Measurements from ENCODE around the gene SLC6A16. TPM values are rescaled to one million over a fixed set of nuclear protein-coding genes. Genes with fewer than 3 reads are reported as not detected.

SLC6A16 gene
- polyA plus RNA-seq, 1 donor from 2014 or later: 11.6 TPM

DNA sequence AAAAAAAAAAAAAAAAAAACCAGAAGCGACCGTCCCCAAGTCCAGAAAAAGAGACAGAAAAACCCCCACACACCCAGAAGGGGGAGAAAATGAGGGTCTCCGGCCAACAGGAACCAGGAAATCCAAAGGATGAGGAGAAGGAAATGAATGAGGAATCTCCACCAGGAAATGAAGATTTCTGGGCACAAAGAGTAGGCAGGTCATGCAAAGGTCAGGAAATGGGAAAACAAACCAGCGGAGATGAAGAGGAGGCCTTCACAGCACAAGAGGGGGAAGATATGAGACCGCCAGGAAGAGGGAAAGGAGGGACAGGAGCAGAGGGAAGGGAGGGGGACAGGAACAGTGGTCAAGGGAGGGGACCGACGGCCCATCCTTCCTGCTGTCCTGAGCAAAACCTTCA is 31.4 kb upstream of the SLC6A16 start:
- Mint-ChIP-seq H3K9me3 (no peaks in the 10 kb centered on the region), H3K4me1 (peaks cover 31 to 35% (median 33%) of the 10 kb centered on the region in 3 donors), H3K36me3 (peaks cover 3% of the 10 kb centered on the region), H3K27me3 (peaks cover 3% of the 10 kb centered on the region), H3K27ac (peak overlapping the region in 2 of 3 donors; percentile 46 to 54), H3K4me3 (peak overlapping the region; percentile 75 to 88 (median 80))

GRCh38 chr19:49355909-49356353 is 30.9 kb upstream of the SLC6A16 start:
- Mint-ChIP-seq H3K36me3 (peaks cover 3% of the 10 kb centered on the region), H3K27me3 (peaks cover 3% of the 10 kb centered on the region), H3K27ac (peak overlapping the region in 2 of 3 donors; percentile 54 to 89), H3K4me1 (peaks cover 28 to 33% (median 32%) of the 10 kb centered on the region in 3 donors), H3K4me3 (peak overlapping the region; percentile 75 to 88 (median 82)), H3K9me3 (no peaks in the 10 kb centered on the region)

DNA sequence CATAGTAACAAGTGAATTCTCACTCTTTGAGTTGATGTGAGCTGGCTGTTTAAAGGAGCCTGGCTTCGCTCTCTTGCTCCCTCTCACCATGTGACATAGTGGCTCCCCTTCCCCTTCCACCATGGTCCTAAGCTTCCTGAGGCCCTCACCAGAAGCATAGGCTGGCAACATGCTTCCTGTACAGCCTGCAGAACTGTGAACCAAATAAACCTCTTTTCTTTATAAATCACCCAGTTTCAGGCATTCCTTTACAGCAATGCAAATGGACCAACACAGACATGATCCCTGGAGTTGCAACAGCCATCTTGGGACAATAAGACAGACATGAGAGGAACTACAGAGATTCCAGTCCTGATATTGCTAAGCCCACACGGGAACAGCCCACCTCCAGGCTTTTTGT is 24.6 kb upstream of the SLC6A16 start:
- H3K4me1 Mint-ChIP-seq: peaks cover 21 to 29% (median 25%) of the 10 kb centered on the region in 3 donors
- H3K36me3 Mint-ChIP-seq: peaks cover 3% of the 10 kb centered on the region
- H3K4me3 Mint-ChIP-seq: no peak overlapping the region
- peaks cover 3% of the 10 kb centered on the region for H3K27me3 Mint-ChIP-seq
- H3K27ac Mint-ChIP-seq: no peak overlapping the region
- H3K9me3 Mint-ChIP-seq: no peaks in the 10 kb centered on the region

- Mint-ChIP-seq H3K4me3 (peak overlapping the region in 2 of 4 donors; percentile 4 to 70), H3K36me3 (peaks cover 3% of the 10 kb centered on the region), H3K27ac (peak overlapping the region in 1 of 3 donors; percentile 46), H3K9me3 (no peaks in the 10 kb centered on the region), H3K27me3 (peaks cover 3% of the 10 kb centered on the region), H3K4me1 (peaks cover 20 to 26% (median 25%) of the 10 kb centered on the region in 3 donors)
Measured at GRCh38 chr19:49348305-49349189, 23.6 kb upstream of the SLC6A16 start.

DNA sequence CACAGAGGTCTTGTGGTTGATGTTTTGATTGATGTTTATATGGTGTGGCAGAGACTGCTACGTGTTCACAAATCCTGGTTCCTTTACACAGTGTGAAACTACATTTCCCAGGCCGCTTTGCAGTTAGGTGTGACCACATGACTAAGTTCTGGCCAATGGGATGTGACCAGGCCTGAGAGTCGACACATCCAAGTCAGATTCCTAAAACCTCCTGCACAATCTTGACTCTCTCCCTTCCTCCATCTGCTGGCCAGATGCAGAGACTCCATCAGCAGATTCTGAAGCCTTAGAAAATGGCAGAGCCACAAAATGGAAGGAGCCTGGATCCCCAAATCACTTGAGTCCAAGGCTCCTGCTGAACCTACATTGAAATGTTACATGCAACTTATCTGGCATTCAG is 22.8 kb upstream of the SLC6A16 start:
- Mint-ChIP-seq H3K36me3 (no peaks in the 10 kb centered on the region), H3K27ac (peak overlapping the region in 1 of 3 donors; percentile 46), H3K4me3 (peak overlapping the region in 2 of 4 donors; percentile 4 to 74), H3K27me3 (peaks cover 3% of the 10 kb centered on the region), H3K9me3 (no peaks in the 10 kb centered on the region), H3K4me1 (peaks cover 20 to 24% (median 22%) of the 10 kb centered on the region in 3 donors)

- H3K36me3 Mint-ChIP-seq: no peaks in the 10 kb centered on the region
- H3K4me1 Mint-ChIP-seq: peaks cover 24 to 28% (median 27%) of the 10 kb centered on the region in 3 donors
- H3K27me3 Mint-ChIP-seq: peaks cover 3% of the 10 kb centered on the region
- no peak overlapping the region for H3K27ac Mint-ChIP-seq
- peak overlapping the region in 2 of 4 donors; percentile 33 to 63 for H3K4me3 Mint-ChIP-seq
- no peaks in the 10 kb centered on the region for H3K9me3 Mint-ChIP-seq
Measured at GRCh38 chr19:49347191-49347590, 22.2 kb upstream of the SLC6A16 start.

- Mint-ChIP-seq H3K27me3 (peaks cover 3% of the 10 kb centered on the region), H3K4me3 (peak overlapping the region in 2 of 4 donors; percentile 15 to 28), H3K9me3 (no peaks in the 10 kb centered on the region), H3K36me3 (no peaks in the 10 kb centered on the region), H3K27ac (peak overlapping the region in 2 of 3 donors; percentile 52 to 88), H3K4me1 (peaks cover 34 to 36% (median 34%) of the 10 kb centered on the region in 3 donors)
Measured at GRCh38 chr19:49344505-49345423, 19.8 kb upstream of the SLC6A16 start.

DNA sequence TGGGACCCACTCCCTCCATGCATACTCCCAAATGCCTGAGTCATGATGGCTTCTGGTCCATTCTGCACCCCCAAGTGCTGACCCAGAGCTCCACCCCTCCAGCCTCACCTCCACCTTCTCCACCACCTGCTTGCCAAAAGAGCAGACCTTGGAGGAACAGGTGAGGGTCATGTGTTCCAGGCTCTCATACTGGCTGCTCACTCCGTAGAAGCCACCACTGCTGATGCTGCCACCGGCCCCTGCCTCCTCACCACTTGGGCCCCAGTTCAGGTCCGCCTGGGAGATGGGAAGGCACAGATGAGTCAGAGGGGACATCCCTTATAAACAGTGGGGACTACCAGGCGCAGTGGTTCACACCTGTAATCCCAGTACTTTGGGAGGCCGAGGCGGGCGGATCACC is 18.1 kb upstream of the SLC6A16 start:
- Mint-ChIP-seq H3K4me1 (peaks cover 24 to 38% (median 35%) of the 10 kb centered on the region in 3 donors), H3K4me3 (peak overlapping the region in 2 of 4 donors; percentile 12 to 17), H3K9me3 (no peaks in the 10 kb centered on the region), H3K36me3 (peaks cover 3% of the 10 kb centered on the region), H3K27me3 (peaks cover 3% of the 10 kb centered on the region), H3K27ac (peak overlapping the region in 1 of 3 donors; percentile 43)

- no peaks in the 10 kb centered on the region for H3K9me3 Mint-ChIP-seq
- peaks cover 5% of the 10 kb centered on the region for H3K36me3 Mint-ChIP-seq
- H3K27me3 Mint-ChIP-seq: no peaks in the 10 kb centered on the region
- peak overlapping the region in 3 of 4 donors; percentile 12 to 68 (median 24) for H3K4me3 Mint-ChIP-seq
- H3K27ac Mint-ChIP-seq: peak overlapping the region; percentile 26 to 80 (median 43)
- peaks cover 19 to 33% (median 32%) of the 10 kb centered on the region in 3 donors for H3K4me1 Mint-ChIP-seq
Measured at GRCh38 chr19:49342291-49342721, 17.3 kb upstream of the SLC6A16 start.

DNA sequence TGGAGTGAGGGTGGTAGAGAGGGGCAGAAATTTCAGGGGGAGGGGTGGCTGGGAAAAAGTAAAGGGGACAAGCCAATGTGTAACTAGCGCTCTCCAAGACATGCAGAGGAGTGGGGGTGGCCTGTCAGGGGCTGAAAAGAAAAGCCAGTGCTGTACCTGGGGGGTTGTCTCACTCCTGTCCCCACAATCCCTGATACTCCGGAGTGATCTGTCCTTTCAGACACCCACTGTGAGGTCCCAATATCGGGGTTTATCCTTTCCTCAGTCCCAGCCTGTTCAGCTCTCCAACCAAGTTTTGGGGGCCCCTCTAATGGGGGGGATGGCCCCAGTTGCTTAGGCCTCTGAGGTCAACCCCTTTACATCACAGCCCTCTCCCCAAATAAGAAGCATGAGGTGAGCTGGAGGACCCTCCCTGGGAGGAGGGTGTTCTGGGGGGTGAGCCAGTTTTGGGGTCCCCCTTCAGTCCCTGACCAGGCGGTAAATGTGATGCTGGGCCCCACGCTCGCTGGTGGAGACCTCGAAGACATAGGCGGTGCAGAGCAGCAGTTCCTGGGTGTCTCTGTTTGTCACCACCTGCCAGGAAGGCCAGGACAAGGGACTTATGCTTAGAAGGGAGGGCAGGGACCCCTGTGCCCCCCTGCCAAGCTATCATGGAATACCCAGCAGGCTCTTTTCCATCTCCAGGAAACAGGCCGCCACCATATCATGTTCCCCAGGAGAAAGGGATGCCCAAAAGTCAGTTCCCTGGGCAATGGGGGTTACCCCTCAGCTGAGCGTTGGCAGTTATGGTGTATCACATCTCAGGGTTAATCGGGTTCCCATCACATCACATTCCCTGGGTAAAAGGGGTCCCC is 16.1 kb upstream of the SLC6A16 start:
- Mint-ChIP-seq H3K9me3 (no peaks in the 10 kb centered on the region), H3K4me1 (peaks cover 19 to 37% (median 35%) of the 10 kb centered on the region in 3 donors), H3K27ac (peak overlapping the region; percentile 80 to 99 (median 95)), H3K36me3 (peaks cover 9% of the 10 kb centered on the region), H3K4me3 (peak overlapping the region; percentile 16 to 98 (median 87)), H3K27me3 (no peaks in the 10 kb centered on the region)

GRCh38 chr19:49340069-49340864 is 15.3 kb upstream of the SLC6A16 start:
- Mint-ChIP-seq H3K27me3 (no peaks in the 10 kb centered on the region), H3K4me1 (peaks cover 23 to 37% (median 37%) of the 10 kb centered on the region in 3 donors), H3K9me3 (no peaks in the 10 kb centered on the region), H3K4me3 (peak overlapping the region; percentile 82 to 98 (median 90)), H3K27ac (peak overlapping the region; percentile 80 to 99 (median 95)), H3K36me3 (peaks cover 9% of the 10 kb centered on the region)

DNA sequence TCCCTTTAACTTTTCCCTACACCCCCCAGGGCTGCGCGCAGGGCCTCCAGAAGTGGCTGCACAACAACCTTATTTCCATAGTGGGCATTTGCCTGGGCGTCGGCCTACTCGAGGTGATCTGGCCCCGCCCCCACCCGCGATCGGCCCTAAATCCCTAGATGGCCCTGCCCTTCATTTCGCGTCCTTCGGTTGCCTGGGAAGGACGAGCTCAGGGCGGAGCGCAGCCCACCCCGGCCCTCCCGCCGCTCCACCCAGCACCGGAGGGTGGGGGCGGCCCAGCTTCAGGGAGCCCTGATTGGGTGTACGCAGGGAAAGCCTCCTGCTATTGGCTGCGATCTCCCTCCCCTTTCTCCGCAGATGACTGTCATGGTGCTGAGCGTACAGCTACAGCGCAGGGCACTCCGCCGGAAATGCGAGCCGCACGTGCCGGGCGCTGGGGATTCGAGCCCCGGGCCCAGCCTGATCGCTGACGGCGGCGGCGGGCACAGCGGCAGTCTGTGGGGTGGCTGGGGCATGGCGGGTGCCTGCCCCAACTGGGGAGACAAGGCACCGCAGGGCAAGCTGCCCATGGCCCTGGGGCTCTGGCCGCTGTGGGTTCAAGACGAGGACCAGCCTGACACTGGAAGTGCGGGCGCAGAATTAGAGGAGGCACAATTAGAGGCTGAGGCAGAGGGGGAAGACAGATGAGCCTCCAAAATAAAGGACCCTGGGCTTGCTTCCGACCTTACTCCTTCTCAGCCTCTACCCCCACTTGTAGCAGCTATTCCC is 14.5 kb upstream of the SLC6A16 start:
- peaks cover 18 to 34% (median 33%) of the 10 kb centered on the region in 3 donors for H3K4me1 Mint-ChIP-seq
- H3K36me3 Mint-ChIP-seq: peaks cover 9% of the 10 kb centered on the region
- H3K27ac Mint-ChIP-seq: peak overlapping the region; percentile 80 to 99 (median 95)
- H3K27me3 Mint-ChIP-seq: no peaks in the 10 kb centered on the region
- no peaks in the 10 kb centered on the region for H3K9me3 Mint-ChIP-seq
- peak overlapping the region; percentile 89 to 99 (median 98) for H3K4me3 Mint-ChIP-seq
